Chondrocyte (in vitro differentiated cells): ENCODE measurements around the gene GLIPR1L1. TPM values are rescaled to one million over a fixed set of nuclear protein-coding genes. Genes with fewer than 3 reads are reported as not detected.

ENCODE experiments used
- DNase-seq: peaks from one replicate; pipeline ENCODE4 v3.0.0; 2021; ENCODE audit warnings: mixed read lengths, low spot score
- H3K27ac Mint-ChIP-seq: one replicate; pipeline ENCODE4 v1.8.0; 2021; ENCODE audit warnings: mild to moderate bottlenecking, moderate library complexity, mixed read lengths; ENCODE audit not compliant: unreplicated experiment
- H3K27me3 Mint-ChIP-seq: 2 replicates; pipeline ENCODE4 v1.8.0; 2021; ENCODE audit warnings: low read depth, mixed read lengths
- H3K36me3 Mint-ChIP-seq: 2 replicates; pipeline ENCODE4 v1.8.0; 2021; ENCODE audit warnings: low read depth, mixed read lengths
- H3K4me1 Mint-ChIP-seq: 2 replicates; pipeline ENCODE4 v1.8.0; 2021; ENCODE audit warnings: low read depth, mild to moderate bottlenecking, mixed read lengths
- H3K4me3 Mint-ChIP-seq: one replicate; pipeline ENCODE4 v1.8.0; 2021; ENCODE audit warnings: mild to moderate bottlenecking, moderate library complexity, mixed read lengths; ENCODE audit not compliant: unreplicated experiment
- H3K9me3 Mint-ChIP-seq: 2 replicates; pipeline ENCODE4 v1.8.0; 2021; ENCODE audit warnings: low read depth, mixed read lengths
- total RNA-seq: library from RNA; stranded (reverse); gene quantifications from 3 replicates; pipeline ENCODE4 v1.2.1, GENCODE V29; 2021
- TF ChIP-seq, protein P1 (sequence below): fragments of 200-600 bp; sonication (generic); IDR thresholded peaks from 2 replicates; pipeline ENCODE4 v1.5.0; 2021; ENCODE audit warnings: antibody characterized with exemption, mild to moderate bottlenecking, moderate library complexity

The GLIPR1L1 gene
- total RNA-seq, 1 donor from 2014 or later: not detected

DNA sequence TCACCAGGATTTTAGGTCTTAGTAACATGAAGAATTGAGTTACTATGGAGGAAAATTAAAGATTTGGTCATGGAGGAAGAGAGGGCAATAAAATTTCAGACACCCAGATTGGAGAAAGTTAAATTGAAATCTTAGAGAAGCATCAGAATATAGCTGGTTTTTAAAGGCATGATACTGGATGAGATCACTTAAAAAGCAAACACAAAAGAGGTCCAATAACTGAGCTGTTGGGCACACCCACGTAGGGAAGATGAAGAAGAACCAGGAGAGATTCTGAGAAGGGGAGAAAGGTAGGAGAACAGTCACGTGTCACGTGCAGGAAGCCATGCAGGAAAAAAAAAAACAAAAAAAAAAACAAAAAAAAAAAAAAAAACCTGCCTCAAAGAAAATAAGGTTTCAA, 23.1 kb upstream of the GLIPR1L1 start:
- H3K36me3 Mint-ChIP-seq: no peaks in the 10 kb centered on the region
- peaks cover 13% of the 10 kb centered on the region for H3K4me1 Mint-ChIP-seq
- H3K9me3 Mint-ChIP-seq: no peaks in the 10 kb centered on the region
- no peak overlapping the region for H3K4me3 Mint-ChIP-seq
- no peak for DNase-seq
- TF ChIP-seq, protein P1, sequence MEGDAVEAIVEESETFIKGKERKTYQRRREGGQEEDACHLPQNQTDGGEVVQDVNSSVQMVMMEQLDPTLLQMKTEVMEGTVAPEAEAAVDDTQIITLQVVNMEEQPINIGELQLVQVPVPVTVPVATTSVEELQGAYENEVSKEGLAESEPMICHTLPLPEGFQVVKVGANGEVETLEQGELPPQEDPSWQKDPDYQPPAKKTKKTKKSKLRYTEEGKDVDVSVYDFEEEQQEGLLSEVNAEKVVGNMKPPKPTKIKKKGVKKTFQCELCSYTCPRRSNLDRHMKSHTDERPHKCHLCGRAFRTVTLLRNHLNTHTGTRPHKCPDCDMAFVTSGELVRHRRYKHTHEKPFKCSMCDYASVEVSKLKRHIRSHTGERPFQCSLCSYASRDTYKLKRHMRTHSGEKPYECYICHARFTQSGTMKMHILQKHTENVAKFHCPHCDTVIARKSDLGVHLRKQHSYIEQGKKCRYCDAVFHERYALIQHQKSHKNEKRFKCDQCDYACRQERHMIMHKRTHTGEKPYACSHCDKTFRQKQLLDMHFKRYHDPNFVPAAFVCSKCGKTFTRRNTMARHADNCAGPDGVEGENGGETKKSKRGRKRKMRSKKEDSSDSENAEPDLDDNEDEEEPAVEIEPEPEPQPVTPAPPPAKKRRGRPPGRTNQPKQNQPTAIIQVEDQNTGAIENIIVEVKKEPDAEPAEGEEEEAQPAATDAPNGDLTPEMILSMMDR: no peak
- no peak overlapping the region for H3K27ac Mint-ChIP-seq
- no peaks in the 10 kb centered on the region for H3K27me3 Mint-ChIP-seq

DNA sequence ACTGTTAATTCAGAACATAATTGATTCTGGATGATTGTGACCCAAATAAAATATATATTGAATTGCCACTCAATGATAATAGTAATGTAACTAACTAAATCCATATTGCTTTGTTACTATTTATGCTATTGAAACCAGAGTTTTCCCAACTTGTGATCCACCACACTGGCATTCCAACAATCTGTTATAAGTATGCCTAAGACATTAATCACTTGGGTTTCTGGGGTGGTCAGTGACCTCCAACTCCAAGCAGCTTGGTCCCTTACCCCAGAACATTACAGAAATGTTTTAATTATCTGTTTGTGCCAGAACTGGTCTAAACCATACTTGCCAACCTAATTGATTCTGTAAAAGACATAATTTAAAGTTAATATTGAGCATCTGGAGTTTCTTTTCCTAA, 19.0 kb upstream of the GLIPR1L1 start:
- H3K4me3 Mint-ChIP-seq: no peak overlapping the region
- no peak for DNase-seq

DNA sequence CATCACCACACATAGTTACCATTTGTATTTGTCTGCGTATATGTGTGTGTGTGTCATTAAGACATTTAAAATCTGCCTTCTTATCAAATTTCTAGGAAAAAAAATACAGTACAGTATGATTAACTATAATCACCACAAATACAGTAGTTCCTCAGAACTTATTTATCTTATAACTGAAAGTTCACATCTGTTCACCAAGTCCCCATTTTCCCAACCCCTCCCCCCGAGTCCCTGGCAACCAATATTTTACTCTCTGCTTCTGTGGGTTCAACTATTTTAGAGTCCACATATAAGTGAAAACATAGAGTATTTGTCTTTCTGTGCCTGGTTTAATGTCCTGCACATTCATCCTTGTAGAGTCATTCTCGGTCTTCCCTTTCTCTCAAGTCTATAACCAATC, 16.7 kb upstream of the GLIPR1L1 start:
- no peaks in the 10 kb centered on the region for H3K9me3 Mint-ChIP-seq

More for the DNA sequence above, 19.0 kb upstream of the GLIPR1L1 start:
- TF ChIP-seq, protein P1: no peak
- Mint-ChIP-seq H3K27ac (no peak overlapping the region), H3K27me3 (no peaks in the 10 kb centered on the region), H3K9me3 (no peaks in the 10 kb centered on the region), H3K4me1 (peaks cover 13% of the 10 kb centered on the region), H3K36me3 (no peaks in the 10 kb centered on the region)

DNA sequence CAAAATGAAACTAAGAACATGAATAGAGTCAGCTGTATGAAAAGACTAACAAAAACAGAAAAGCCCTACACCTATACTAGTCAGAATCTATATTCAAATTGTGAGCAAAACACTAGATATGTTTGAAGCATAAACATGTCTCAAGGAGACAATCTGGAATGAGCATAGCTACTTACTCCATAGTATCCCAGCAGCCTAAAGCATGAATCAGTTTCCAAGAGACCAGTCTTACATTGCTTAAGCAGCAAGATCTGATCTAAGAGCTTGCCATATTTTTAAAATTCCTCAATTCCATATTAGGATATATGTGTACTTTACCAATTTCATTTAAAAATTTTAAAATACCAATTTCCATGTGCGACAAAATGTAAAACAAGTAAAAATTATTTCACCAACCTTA, 12.0 kb upstream of the GLIPR1L1 start:
- Mint-ChIP-seq H3K9me3 (no peaks in the 10 kb centered on the region), H3K4me3 (no peak overlapping the region), H3K4me1 (peaks cover 4% of the 10 kb centered on the region), H3K27me3 (no peaks in the 10 kb centered on the region), H3K27ac (no peak overlapping the region), H3K36me3 (no peaks in the 10 kb centered on the region)
- DNase-seq: no peak
- TF ChIP-seq, protein P1: no peak

More for the DNA sequence above, 16.7 kb upstream of the GLIPR1L1 start:
- Mint-ChIP-seq H3K27ac (no peak overlapping the region), H3K4me3 (no peak overlapping the region), H3K36me3 (no peaks in the 10 kb centered on the region), H3K4me1 (peaks cover 17% of the 10 kb centered on the region), H3K27me3 (no peaks in the 10 kb centered on the region)
- DNase-seq: no peak
- TF ChIP-seq, protein P1: no peak

DNA sequence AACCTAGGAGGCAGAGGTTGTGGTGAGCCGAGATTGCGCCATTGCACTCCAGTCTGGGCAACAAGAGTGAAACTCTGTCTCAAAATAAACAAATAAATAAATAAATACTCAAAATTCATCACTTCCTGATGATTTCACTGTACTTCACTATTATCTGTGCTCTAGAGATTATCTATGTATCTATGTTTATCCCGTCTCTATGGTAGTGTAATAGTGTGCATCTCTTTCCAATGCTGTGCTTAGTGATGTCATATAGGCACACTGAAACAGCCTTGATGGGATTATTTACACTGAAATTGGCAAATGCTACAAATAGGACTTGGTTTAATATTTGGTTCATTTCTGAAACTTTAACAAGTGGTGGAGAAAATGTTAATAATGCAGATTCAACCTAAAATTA, 10.8 kb upstream of the GLIPR1L1 start:
- H3K9me3 Mint-ChIP-seq: no peaks in the 10 kb centered on the region
- H3K4me3 Mint-ChIP-seq: no peak overlapping the region
- H3K36me3 Mint-ChIP-seq: no peaks in the 10 kb centered on the region
- H3K27ac Mint-ChIP-seq: no peak overlapping the region
- DNase-seq: no peak
- H3K27me3 Mint-ChIP-seq: no peaks in the 10 kb centered on the region
- TF ChIP-seq, protein P1: no peak
- peaks cover 4% of the 10 kb centered on the region for H3K4me1 Mint-ChIP-seq
